ENCODE results near the gene ABCA1. TPM values are rescaled to one million over a fixed set of nuclear protein-coding genes. Genes with fewer than 3 reads are reported as not detected.

The ABCA1 gene
- total RNA-seq, 2 experiments from 2014 or later: 0.25 to 0.40 TPM

DNA sequence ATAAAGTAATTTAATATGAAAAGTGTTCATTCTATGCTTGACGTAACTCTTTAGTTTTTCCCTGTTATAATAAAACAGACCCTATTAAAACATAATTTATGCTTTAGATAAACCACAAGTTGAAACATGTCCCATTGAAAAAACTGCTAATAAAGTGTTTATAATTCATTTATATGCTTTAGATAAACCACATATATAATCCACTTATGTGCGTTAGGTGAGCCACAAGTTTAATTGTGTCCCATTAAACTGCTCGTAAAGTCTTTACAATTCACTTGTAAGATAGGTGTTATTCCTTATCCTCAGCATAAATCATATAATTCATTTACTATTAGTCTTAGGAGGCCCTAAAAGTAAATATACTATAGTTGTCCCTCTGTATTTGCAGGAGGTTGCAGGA, 160.4 kb downstream of the ABCA1 start:
- POLR2A ChIA-PET: no interaction called here
- Mint-ChIP-seq H3K4me3 (no peak overlapping the region), H3K27me3 (peaks cover 7% of the 10 kb centered on the region), H3K36me3 (ENCODE audit: low read depth) (no peaks in the 10 kb centered on the region), H3K9me3 (no peaks in the 10 kb centered on the region), H3K27ac (no peak overlapping the region), H3K4me1 (peaks cover 9% of the 10 kb centered on the region)
- DNase-seq: no peak
- CTCF ChIA-PET: no interaction called here

- no peaks in the 10 kb centered on the region for H3K36me3 Mint-ChIP-seq (ENCODE audit: low read depth)
- peaks cover 9% of the 10 kb centered on the region for H3K4me1 Mint-ChIP-seq
- no peak overlapping the region for H3K27ac Mint-ChIP-seq
- ChIA-PET POLR2A (no interaction called here), CTCF (no interaction called here)
- H3K9me3 Mint-ChIP-seq: no peaks in the 10 kb centered on the region
- H3K4me3 Mint-ChIP-seq: no peak overlapping the region
- DNase-seq: no peak
- H3K27me3 Mint-ChIP-seq: peaks cover 1% of the 10 kb centered on the region
Measured at GRCh38 chr9:104766025-104766424, 161.9 kb downstream of the ABCA1 start.

DNA sequence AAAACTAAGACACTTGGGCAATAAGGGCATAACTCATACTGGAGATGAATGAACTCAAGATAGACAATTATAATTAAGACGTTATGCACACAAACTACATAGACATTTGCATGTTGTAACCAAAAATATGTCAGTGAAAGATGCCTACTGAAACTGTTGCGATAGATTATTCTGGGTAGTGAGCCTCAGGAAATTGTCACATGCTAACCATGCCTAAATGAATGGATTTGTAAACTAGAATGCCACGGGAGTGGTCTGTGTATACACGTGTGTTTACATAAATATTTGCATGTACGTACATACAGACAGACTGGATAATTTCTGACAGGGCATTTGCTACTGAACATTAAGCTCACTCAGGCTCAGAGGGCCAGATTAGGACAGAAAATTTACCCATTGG, 162.8 kb downstream of the ABCA1 start:
- ChIA-PET POLR2A (no interaction called here), CTCF (no interaction called here)
- peak overlapping the region; percentile 83 for H3K4me3 Mint-ChIP-seq
- no peaks in the 10 kb centered on the region for H3K36me3 Mint-ChIP-seq (ENCODE audit: low read depth)
- no peaks in the 10 kb centered on the region for H3K9me3 Mint-ChIP-seq
- H3K27ac Mint-ChIP-seq: no peak overlapping the region
- H3K27me3 Mint-ChIP-seq: peaks cover 1% of the 10 kb centered on the region
- peaks cover 9% of the 10 kb centered on the region for H3K4me1 Mint-ChIP-seq
- DNase-seq: no peak

DNA sequence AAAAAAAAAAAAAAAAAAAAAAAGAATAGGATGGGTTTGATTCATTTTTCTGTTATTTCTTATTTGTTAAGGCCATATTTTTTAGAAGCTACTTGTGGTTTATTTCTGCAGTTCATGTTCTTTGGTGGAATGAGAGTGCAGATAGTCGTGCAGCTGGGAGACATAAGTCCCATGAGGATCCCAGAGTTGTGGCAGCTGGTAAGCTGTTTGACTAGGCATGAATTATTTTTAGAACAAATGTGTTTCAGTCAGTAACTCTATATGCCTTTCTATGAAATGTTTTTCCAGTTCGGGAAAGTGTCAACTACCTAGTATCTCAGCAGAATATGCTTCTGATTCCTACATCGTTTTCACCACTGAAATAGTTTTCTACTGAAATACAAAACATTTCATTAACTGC, 169.0 kb downstream of the ABCA1 start:
- no peaks in the 10 kb centered on the region for H3K9me3 Mint-ChIP-seq
- DNase-seq: no peak
- peaks cover 4% of the 10 kb centered on the region for H3K4me1 Mint-ChIP-seq
- no peak overlapping the region for H3K4me3 Mint-ChIP-seq
- no peaks in the 10 kb centered on the region for H3K27me3 Mint-ChIP-seq
- H3K27ac Mint-ChIP-seq: no peak overlapping the region
- peaks cover 9% of the 10 kb centered on the region for H3K36me3 Mint-ChIP-seq (ENCODE audit: low read depth)
- ChIA-PET POLR2A (interaction anchor here (0.6 kb wide), 1 partner anchor 10 kb away, joined by 7 read pairs; no protein-coding TSS in a partner anchor), CTCF (no interaction called here)

- H3K4me3 Mint-ChIP-seq: no peak overlapping the region
- CTCF ChIA-PET: no interaction called here
- H3K27me3 Mint-ChIP-seq: no peaks in the 10 kb centered on the region
- POLR2A ChIA-PET: no interaction called here
- H3K9me3 Mint-ChIP-seq: no peaks in the 10 kb centered on the region
- H3K4me1 Mint-ChIP-seq: peaks cover 30% of the 10 kb centered on the region
- H3K36me3 Mint-ChIP-seq (ENCODE audit: low read depth): peaks cover 22% of the 10 kb centered on the region
- H3K27ac Mint-ChIP-seq: no peak overlapping the region
- DNase-seq: no peak
Measured at GRCh38 chr9:104750185-104750767, 177.7 kb downstream of the ABCA1 start.

GRCh38 chr9:104748359-104749031, 179.5 kb downstream of the ABCA1 start:
- Mint-ChIP-seq H3K27me3 (no peaks in the 10 kb centered on the region), H3K4me3 (peak overlapping the region; percentile 93), H3K9me3 (no peaks in the 10 kb centered on the region), H3K27ac (peak overlapping the region; percentile 98), H3K36me3 (ENCODE audit: low read depth) (peaks cover 15% of the 10 kb centered on the region), H3K4me1 (peaks cover 30% of the 10 kb centered on the region)
- ChIA-PET POLR2A (interaction anchor here (0.6 kb wide), 1 partner anchor 11 kb away, joined by 7 read pairs; no protein-coding TSS in a partner anchor), CTCF (interaction anchor here (0.6 to 0.9 kb wide), 2 partner anchors 22 to 199 kb away, joined by 3 to 4 read pairs; no protein-coding TSS in a partner anchor)
- DNase-seq: no peak

- Mint-ChIP-seq H3K4me3 (peak within 1 kb of the TSS; percentile 93), H3K36me3 (ENCODE audit: low read depth) (peaks cover 12% of the 10 kb centered on the region), H3K4me1 (peaks cover 30% of the 10 kb centered on the region), H3K9me3 (no peaks in the 10 kb centered on the region), H3K27ac (peak within 1 kb of the TSS; percentile 98), H3K27me3 (no peaks in the 10 kb centered on the region)
- CTCF ChIA-PET: interaction anchor here (0.6 to 1.4 kb wide), 3 partner anchors 15 to 199 kb away, joined by 3 to 4 read pairs (median 3); no protein-coding TSS in a partner anchor
- POLR2A ChIA-PET: no interaction called here
- DNase-seq: peak; percentile 89
Measured at GRCh38 chr9:104747565-104748358, 180.2 kb downstream of the ABCA1 start, which contains the start of gene NIPSNAP3A. Gene NIPSNAP3A (plus strand): TSS chr9:104747683. CDS start chr9:104747793, 110 bp downstream.

- POLR2A ChIA-PET: interaction anchor here (0.6 kb wide), 1 partner anchor 598 kb away, joined by 3 read pairs; no protein-coding TSS in a partner anchor
- Mint-ChIP-seq H3K36me3 (ENCODE audit: low read depth) (peaks cover 8% of the 10 kb centered on the region), H3K27me3 (no peaks in the 10 kb centered on the region), H3K4me3 (peak overlapping the region; percentile 93), H3K27ac (peak overlapping the region; percentile 98), H3K4me1 (peaks cover 30% of the 10 kb centered on the region), H3K9me3 (no peaks in the 10 kb centered on the region)
- no peak for DNase-seq
- CTCF ChIA-PET: interaction anchor here (0.6 to 1.4 kb wide), 2 partner anchors 16 to 36 kb away, joined by 3 read pairs; no protein-coding TSS in a partner anchor
Measured at GRCh38 chr9:104747245-104747564, 180.8 kb downstream of the ABCA1 start.

DNA sequence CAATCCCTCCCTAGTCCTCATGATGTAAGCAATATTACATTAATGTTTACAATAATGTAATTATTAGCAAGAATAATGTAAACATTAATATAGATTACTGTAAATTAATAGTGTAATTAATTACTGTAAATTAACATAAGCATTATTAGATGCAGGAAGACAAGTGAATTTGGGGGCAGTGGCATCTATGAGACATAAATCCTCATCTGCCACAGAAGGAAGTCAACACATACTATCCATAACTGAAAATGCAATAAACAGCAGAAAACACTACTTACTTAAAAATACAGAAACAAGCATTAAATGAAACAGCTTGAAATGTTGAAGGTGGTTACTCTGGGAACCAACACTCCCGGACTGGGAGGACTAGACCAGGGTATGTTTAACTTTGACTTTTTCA, 181.2 kb downstream of the ABCA1 start:
- peak overlapping the region; percentile 93 for H3K4me3 Mint-ChIP-seq
- H3K27me3 Mint-ChIP-seq: no peaks in the 10 kb centered on the region
- POLR2A ChIA-PET: interaction anchor here (0.6 kb wide), 1 partner anchor 598 kb away, joined by 3 read pairs; no protein-coding TSS in a partner anchor
- CTCF ChIA-PET: interaction anchor here (0.6 to 1.4 kb wide), 2 partner anchors 16 to 36 kb away, joined by 3 read pairs; no protein-coding TSS in a partner anchor
- peaks cover 30% of the 10 kb centered on the region for H3K4me1 Mint-ChIP-seq
- DNase-seq: no peak
- no peaks in the 10 kb centered on the region for H3K9me3 Mint-ChIP-seq
- peaks cover 4% of the 10 kb centered on the region for H3K36me3 Mint-ChIP-seq (ENCODE audit: low read depth)
- peak overlapping the region; percentile 98 for H3K27ac Mint-ChIP-seq

GRCh38 chr9:104746285-104746684, 181.7 kb downstream of the ABCA1 start:
- Mint-ChIP-seq H3K9me3 (no peaks in the 10 kb centered on the region), H3K27me3 (no peaks in the 10 kb centered on the region), H3K4me3 (no peak overlapping the region), H3K36me3 (ENCODE audit: low read depth) (peaks cover 4% of the 10 kb centered on the region), H3K4me1 (peaks cover 30% of the 10 kb centered on the region), H3K27ac (no peak overlapping the region)
- no peak for DNase-seq
- POLR2A ChIA-PET: interaction anchor here (0.6 kb wide), 1 partner anchor 599 kb away, joined by 3 read pairs; no protein-coding TSS in a partner anchor
- CTCF ChIA-PET: interaction anchor here (1.4 kb wide), 1 partner anchor 17 kb away, joined by 3 read pairs; no protein-coding TSS in a partner anchor

DNA sequence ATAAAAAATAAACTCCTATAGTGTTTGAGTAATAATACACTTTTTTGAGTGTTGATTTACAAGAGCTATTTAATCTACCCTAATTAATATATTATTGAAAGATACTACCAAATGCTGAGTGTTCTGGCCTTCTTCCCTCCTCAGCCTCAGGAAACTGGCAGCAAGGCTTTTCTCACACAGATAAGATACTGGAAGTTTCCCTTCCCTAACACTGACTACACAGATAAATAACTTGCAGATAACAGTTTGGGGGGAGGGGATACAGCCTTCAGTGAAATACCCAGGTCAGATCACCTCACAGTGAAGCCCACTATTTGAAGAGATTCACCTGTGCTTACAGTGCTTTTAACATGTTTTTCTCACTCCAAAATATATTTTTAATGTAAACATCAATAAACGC, 182.1 kb downstream of the ABCA1 start:
- H3K4me3 Mint-ChIP-seq: no peak overlapping the region
- H3K27ac Mint-ChIP-seq: peak overlapping the region; percentile 55
- H3K9me3 Mint-ChIP-seq: no peaks in the 10 kb centered on the region
- H3K4me1 Mint-ChIP-seq: peaks cover 30% of the 10 kb centered on the region
- no peaks in the 10 kb centered on the region for H3K27me3 Mint-ChIP-seq
- DNase-seq: no peak
- ChIA-PET CTCF (interaction anchor here (0.8 kb wide), 1 partner anchor 18 kb away, joined by 3 read pairs; the partner anchor contains the start of gene NIPSNAP3B), POLR2A (no interaction called here)
- H3K36me3 Mint-ChIP-seq (ENCODE audit: low read depth): peaks cover 3% of the 10 kb centered on the region

DNA sequence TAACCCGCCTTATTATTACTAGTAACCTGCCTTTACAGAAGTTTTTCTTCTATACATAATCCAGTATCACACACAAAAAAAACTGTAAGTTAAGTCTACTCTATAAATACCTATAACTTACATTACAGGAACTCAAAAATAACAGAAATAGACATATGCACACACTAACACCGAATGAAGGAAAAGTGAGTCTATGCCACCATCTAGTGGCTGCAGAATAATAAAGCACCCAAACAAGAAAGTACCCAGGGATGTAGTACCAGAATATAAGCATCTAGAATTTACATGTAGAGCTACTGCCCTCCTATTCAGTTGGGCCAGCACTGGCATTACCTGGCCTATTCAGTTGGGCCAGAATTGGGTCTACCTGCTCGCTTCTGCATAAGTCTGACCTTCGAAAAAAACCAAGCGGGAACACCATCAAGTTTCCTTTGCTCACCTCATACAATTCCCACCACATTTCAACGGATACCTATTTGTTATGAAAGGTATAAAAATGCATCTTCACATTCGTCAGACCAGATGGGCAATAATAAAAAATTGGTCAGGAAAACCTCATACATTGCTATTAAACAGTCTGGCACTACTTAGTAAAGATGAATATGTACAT, 184.5 kb downstream of the ABCA1 start:
- CTCF ChIA-PET: interaction anchor here (1.0 kb wide), 1 partner anchor 91 kb away, joined by 3 read pairs; no protein-coding TSS in a partner anchor
- Mint-ChIP-seq H3K27me3 (no peaks in the 10 kb centered on the region), H3K36me3 (ENCODE audit: low read depth) (no peaks in the 10 kb centered on the region), H3K4me1 (peaks cover 18% of the 10 kb centered on the region), H3K4me3 (no peak overlapping the region), H3K9me3 (no peaks in the 10 kb centered on the region), H3K27ac (no peak overlapping the region)
- POLR2A ChIA-PET: interaction anchor here (0.6 kb wide), 1 partner anchor 192 kb away, joined by 5 read pairs; no protein-coding TSS in a partner anchor
- DNase-seq: peak; percentile 60

All from activated CD4-positive, alpha-beta T cell treated with anti-CD3 and anti-CD28 coated beads, Interleukin-2, amount 10 ng/mL, durations not matched to agents 7 days and 5 days (primary cell).